Muscle of back (tissue), 11 donors: ENCODE results near the gene PAX5. TPM values are rescaled to one million over a fixed set of nuclear protein-coding genes. Genes with fewer than 3 reads are reported as not detected.

ENCODE experiments used
- DNase-seq, 3 donors: peaks; one replicate each; pipeline versions ENCODE4 v3.0.0 to v3.0.0-alpha.2; 2013
- polyA plus RNA-seq, 10 donors: library from polyadenylated mRNA; unstranded; fragments of 120-200 nt; gene quantifications; one replicate each; pipeline ENCODE4 v1.2.1, GENCODE V29; 2013; ENCODE audit not compliant: insufficient read length in 10 of 10

Gene PAX5
- polyA plus RNA-seq, 10 donors, result 0.01 to 0.50 (median 0.26) TPM

DNA sequence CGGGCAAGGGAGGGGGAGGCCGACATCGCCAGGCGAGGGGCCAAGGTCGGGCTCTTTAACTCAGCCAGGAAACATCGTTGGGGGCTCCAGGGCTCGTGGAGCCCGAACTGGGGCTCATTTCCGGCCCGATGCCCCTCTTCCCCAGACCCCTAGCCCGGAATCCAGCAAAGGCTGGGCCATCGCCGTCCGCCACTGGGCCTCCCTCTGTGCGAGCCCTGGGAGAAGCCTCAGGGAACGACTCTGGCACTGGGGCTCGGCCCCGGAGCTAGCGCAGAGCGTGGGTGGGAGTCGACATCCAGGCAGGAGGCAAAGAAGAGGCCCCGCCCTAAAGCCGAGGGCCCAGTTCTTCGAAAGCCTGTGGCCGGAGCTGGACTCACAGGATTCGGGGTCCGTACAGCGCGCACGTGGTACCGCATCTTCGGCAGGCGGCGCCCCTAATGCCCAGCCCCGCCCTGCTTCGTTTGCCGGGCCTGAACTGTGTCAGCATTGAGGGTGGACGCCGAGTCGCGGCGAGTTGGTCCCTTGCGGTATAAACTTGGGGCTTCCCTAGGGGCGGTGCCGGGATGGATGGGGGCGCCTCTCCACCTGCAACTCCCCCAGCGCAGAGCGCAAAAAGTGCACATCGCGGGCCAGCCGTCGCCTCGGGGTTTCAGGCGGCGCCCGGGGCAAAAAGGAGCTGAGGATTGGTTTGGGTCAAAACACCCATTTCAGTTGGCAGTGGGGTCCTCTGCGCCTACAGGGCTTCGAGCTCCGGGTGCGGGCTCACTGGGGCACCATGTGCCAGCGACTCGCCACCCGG is 3.6 kb upstream of the PAX5 start:
- DNase-seq, result peak in 1 of 3 donors; percentile 43

- DNase-seq, result peak in 1 of 3 donors; percentile 73
Measured at GRCh38 chr9:37036776-37037502, 2.9 kb upstream of the PAX5 start.

GRCh38 chr9:37036371-37036775 is 2.3 kb upstream of the PAX5 start:
- DNase-seq, result no peak

DNA sequence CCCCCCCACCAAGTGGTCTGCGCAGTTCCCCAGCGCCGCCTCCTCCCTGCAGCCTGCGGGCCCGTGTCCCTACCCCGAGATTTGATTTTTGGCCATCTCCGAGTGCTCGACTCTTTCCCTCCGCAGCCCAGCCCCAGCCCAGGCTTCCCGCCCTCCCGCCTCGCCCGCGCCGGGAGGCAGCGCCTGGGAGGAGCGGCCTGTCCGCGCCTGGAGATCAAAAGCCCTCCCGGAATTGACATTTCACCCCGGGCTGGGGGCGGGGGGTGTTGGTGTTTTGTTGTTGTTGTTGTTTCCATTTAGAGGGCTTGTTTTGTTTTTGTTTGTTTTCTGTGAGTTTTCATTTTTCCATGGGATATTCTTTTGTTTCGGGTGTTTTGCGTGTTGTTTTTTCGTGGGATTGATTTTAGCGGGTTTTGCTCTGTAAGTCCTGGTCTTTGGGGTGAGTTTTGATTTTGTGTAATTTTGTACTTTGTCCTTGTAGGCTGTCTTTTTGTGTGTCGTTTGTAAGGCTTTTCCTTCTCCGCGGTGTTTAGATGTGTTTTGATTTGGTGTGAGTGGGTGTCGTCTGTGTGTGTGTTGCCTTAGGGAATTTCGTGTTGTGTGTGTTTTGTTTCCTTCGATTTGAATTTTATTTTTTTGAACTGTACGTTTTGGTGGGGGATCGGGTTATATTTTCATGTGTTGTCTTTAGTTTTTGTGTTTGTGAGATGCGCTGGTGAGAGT is 1.7 kb upstream of the PAX5 start:
- DNase-seq, result peak in 2 of 3 donors; percentile 40 to 85

DNA sequence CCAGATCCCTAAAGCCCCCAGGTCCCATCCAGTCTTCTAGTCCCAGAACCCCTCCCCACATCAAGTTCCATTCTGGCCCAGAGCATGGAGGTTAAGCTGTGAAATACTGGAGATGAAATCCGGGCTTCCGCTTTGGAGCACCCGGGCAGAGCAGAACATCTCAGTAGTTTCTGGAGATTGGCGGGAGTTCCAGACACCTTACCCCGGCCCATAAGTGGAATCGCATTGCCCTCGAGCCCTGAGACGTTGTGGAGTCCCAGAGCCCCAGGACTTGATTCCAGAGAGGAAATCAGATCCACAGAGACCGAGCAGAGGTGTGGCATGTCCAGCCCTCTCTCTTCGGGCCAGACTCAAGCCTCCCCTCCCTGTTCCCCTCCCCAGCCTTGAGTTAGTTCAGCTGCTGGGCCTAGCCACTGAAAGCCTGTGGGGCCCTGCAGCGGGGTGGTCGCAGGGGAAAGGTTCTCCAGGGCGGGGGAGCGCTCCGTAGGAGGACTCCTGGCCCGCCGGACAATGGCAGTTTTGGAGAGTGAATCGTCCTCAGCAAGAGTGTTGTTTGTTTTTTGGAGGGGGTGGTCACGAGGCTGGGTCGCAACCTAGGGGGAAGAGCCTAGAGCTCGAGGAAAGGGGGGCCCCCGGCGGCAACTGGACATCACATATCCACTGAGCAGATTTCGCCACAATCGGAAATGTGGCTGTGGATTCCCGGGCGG is 1.0 kb upstream of the PAX5 start:
- DNase-seq, result no peak

DNA sequence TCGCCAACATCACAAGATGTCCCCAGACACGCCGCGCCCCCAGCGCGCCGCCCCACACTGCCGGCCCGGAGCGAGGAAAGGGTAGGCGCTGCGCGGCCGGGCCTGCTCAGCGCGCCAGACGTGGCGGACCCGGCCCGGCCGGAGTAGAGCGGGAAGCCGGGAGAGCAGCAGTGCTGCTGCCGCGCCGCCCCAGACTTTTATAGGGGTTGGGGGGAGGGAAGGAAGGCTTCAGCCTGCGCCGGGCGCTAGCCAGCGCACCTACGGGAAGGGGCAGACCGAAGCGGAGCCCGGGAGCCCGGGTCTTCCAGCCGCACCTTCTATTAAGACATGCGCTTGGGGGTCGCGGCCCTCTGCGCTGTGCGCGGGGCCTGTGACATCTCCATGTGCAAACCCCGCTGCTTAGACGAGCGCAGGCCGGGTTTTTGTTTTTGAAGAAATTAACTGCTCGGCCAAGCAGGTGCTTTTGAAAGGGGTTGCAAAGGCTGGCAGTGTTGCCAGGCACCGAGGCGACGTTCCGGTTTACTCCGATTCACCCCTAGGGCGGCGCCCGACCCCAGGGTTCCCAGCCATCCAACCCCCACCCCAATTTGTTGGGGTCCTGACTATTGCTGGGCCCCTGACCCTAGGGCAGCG is 353 bp upstream of the PAX5 start:
- DNase-seq, result peak in 1 of 3 donors; percentile 69

GRCh38 chr9:37033141-37033540 is 927 bp downstream of the PAX5 start:
- no peak for DNase-seq

DNA sequence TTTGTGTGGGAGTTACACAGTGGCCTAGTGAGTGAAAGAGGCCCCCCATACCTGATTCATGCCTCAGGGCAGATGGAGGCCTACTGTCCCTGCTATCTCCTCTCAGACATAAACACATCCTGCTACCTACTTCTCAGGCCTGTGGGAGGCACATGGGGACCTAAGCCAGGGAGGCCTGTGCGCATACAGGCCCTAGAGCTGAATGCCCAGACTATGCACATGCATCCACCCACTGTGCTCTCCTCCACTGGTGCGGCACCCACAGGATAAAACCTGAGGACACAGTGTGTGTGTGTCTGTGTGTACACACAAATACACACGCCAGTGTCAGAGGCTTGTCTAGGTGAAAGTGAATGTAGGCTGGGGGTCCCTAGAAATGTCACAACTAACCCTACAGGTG is 1.4 kb downstream of the PAX5 start:
- DNase-seq, result no peak

GRCh38 chr9:37031902-37032301 is 2.2 kb downstream of the PAX5 start:
- no peak for DNase-seq

GRCh38 chr9:37031081-37031480 is 3.0 kb downstream of the PAX5 start:
- no peak for DNase-seq

DNA sequence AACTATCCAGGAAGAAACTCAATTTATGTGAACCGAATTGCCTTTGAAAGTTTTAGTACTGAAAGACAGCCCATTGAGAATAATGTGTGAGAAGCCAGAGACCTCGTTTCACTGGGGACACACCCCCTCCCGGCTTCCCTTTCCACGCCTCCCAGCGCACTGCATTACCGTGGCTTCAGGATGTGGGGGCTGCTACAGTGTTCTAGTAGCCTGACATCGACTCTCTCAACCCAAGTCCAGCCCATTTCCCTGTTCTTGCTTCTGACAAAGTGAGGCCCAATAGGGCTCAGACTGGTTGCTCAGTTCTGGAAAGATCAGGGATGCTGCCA is 3.5 kb downstream of the PAX5 start:
- no peak for DNase-seq

DNA sequence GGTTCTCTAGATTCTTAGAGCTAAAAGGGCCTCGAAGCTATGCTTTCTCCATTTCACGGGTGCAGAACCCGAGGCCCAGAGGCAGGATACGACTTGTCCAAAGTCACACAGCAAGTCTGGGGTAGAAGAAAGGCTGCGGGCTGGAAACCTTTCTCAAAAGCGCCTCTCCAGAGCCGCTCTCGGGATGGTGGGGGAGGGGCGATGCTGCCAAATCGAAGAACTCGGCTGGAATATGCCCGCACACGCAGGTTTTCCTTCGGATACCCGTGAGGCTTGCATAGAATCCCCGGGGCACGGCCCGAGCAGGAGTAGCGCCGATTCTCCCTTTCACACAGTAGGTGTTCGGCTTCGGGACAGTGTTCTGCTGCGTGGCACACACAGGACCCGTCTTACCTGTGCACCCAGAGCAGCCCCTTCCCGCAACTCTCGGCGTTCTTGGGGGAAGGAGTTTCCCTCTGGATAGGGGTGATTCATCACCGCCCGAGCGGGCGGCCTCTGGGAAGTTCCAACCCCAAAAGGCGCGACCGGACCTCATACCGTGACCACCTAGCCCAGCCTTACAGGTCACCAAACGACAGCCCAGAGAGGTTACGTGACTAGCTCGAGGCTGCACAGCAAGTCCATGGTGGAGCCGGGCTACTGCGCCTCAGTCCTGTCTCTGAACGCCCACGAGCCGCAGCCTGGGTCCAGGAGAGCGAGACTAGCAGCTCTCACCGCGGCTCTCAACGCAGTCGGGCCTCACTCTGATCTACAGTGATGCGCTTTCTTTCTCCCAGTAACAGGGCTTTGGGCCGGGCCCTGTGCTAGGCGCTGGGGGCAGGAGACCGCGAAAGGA is 4.1 kb downstream of the PAX5 start:
- no peak for DNase-seq

- no peak for DNase-seq
Measured at GRCh38 chr9:37029304-37029775, 4.7 kb downstream of the PAX5 start.

DNA sequence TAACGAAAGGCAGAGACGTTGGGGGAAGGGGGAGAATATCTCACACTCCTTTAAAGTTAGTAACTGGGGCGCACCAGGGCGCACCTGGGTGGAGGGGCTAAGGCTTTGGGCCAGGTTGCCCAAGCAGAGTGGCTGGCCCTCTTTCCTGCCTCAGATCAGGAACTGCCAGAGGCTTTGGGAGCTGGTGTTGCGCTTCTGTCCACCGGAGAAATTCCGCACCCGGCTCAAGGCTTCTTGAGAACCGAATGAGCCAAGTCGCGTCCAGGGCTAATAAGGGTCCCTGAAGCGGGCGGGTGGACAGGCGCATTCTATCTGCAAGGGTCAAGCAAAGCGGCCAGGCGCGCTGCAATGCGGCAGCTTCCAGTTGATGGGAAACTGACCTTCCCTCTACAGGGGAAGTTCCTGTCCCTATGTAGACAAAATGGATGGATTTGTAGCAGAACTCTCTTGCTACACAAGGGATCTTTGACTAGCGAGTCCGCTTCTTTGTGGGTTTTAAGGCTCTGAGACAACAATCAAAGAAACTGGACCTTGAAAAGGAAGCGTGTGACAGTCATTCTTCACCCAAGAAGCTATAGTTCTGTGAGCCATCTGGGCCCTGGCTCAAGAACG is 5.5 kb downstream of the PAX5 start:
- DNase-seq, result no peak

DNA sequence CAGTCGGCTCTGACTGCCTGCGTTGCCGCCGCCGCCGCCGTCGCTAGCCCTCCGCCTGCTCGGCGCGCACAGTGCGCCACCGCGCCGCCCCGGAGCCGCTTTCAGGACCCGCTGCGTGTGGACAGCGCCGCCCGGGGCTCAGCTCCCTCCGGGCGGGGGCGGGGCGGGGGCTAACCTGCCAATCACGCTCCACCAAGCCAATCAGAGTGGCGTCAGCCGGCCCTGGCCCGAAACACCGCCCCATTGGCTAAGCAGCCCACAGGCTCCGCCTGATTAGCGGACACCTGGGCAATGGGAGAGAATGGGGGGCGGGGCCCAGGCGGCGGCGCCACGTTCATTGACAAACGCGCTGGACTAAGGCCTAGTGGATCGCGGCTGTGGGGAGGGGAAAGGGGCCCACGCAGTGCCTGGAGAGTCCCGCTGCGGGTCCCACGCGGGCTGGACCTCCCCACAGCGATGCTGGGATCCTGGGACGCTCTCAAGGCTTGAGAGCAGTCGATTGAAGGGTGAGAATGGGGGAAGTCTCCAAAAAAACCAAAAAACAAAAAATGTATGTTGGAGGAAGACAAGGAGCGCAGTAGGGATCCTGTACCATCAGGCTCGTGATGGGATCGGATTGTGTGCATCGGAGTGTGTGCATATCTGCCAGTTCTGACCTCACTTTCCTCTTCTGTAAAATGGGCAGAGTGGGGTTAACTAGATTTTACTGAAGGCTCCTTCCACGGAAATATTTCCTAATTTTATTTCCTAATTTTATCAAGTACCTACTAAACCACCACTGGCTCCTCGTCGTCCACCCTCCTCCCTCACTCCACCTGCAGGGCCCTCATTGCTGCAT is 6.3 kb downstream of the PAX5 start:
- DNase-seq, result peak; percentile 80 to 92 (median 86)

DNA sequence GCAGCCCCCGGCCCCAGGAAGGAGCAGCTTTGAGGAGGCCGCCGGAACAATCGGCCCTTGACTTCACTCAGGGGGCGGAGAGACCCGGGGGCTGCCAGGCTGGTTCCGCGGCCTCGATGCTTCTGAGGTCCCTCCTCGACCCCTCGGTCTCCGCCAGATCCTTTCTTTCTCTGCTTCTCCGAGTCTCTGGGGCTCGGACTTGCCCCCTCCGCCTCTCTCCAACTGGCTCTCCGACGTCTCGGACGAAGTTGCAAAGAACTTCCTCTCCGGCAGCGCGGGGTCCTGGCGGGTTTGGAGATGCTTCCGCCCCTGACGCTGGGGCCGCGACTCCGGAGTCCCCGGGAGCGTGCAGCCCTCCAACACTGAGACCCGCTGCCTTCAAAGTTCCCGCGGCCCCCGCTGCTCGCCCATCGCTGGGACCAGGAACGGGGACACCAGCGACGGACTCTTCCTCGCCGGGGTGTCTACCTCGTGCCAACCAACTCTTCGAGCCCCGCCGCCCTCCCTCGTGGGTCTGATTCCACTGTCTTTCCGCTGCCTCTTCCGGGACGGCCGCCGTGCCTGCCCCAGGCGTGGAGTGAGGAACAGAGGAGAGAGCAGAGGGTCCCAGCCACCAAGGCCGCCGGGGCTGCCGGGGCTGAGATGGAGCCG is 7.0 kb downstream of the PAX5 start:
- DNase-seq, result no peak

DNA sequence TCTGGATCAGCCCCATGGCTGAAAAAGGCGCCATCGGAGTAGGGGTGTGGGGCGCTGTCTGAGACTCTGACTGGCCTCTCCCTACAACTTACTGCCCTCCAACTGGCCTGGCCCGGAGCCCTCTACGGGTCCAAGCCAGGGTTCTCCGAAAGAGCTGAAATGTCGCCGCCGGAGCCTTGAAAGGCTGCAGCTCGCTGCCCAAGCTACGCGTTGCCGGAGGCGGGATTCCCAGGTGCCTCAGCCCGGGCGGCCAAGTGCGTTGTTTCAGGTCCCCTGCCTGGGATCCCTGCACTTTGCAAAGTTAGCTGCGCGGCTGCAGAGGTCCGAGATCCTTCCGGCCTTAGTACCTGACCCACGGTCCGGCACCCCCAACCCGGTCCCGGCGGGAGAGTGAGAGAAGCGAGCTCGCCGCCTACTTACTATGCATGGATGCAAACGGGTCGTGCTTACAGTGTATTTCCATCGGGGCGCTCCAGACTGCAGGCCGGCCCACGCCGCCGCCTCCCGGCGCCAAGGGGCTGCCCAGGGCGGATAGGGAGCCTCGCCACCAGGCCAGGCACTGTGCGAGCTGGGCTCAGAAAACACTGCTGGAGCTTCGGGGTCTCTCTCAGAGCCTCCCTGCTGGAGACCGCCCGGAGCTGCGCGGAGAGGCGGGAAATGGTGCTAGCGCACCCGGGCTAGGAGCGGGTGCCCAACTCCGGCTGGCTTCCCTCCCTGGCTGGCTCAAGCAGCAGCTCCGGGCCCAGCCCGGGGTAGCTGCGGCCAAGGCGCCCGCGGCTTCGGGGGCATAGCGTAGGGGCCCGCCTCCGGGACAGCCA is 7.7 kb downstream of the PAX5 start:
- DNase-seq, result no peak

DNA sequence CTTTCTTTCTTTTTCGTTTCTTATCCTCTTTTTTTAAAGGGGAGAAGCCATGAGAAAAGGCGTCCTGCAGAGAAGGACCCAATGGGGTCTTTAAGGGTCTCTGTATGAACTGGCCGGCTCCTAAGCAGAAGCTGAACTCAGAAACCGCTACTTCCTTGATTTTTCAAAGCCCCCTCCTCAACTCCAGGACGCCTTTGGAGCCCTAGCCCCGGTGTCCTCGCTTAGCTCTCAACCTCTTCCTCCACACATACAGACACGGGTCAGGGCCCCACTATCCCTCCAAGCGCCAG is 8.3 kb downstream of the PAX5 start:
- DNase-seq, result no peak
